ENCODE results near the gene POLR2E. TPM values are rescaled to one million over a fixed set of nuclear protein-coding genes. Genes with fewer than 3 reads are reported as not detected.

POLR2E gene
- polyA plus RNA-seq, 4 donors, result 122 to 189 (median 142) TPM

DNA sequence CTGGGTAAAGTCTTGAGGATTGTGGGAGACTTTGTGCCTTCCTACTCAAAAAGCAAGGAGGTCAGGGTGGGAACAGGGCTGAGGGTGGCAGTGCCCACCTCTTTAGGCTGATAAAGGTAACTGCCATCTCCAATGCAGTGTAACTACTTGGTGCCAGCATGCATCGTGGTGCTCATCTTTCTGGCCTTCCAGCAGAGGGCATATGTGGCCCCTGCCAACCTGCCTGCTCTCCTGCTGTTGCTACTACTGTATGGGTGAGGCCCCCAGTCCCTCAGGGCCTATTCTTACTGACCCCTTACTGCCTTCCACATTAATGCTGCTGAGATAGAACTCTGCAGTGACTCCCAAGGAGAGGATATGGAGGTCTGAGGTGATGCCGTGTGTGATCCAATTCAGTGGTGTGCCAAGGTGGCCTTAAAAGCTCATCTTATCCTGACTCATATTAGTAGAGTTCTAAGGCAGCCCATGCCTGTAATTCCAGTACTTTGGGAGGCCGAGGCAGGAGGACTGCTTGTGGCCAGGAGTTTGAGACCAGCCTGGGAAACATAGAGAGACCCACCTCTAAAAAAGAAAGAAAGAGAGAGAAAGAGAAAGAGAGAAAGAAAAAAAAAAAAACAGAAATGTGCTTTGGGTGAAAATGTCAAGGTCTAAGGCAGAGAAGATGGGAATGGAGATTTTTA, 37.9 kb downstream of the POLR2E start:
- Histone ChIP-seq H3K36me3 (ENCODE audit: control insufficient read depth in 3 of 3, insufficient read depth in 2 of 3, low read depth in 1 of 3, low read length in 3 of 3) (peaks cover 0 to 5% (median 0%) of the 10 kb centered on the region in 3 donors), H3K9me3 (ENCODE audit: control insufficient read depth in 2 of 2, insufficient read depth in 1 of 2, low read depth in 1 of 2, low read length in 1 of 2) (peaks cover 0 to 52% of the 10 kb centered on the region in 2 donors), H3K4me1 (ENCODE audit: control insufficient read depth in 3 of 3, insufficient read depth in 2 of 3, low read depth in 1 of 3, low read length in 2 of 3) (no peaks in the 10 kb centered on the region), H3K27ac (ENCODE audit: low read depth in 1 of 3, low read length in 2 of 3) (no peak overlapping the region), H3K4me3 (ENCODE audit: low read depth in 1 of 3, low read length in 3 of 3) (no peak overlapping the region), H3K27me3 (ENCODE audit: control insufficient read depth in 3 of 3, insufficient read depth in 3 of 3, low read length in 3 of 3) (no peaks in the 10 kb centered on the region)
- FAIRE-seq (no peak), DNase-seq (peak; percentile 61)
- 28 to 45% (median 38%) methylated on average over 3 of the region's 3 CpGs for WGBS, 3 donors

DNA sequence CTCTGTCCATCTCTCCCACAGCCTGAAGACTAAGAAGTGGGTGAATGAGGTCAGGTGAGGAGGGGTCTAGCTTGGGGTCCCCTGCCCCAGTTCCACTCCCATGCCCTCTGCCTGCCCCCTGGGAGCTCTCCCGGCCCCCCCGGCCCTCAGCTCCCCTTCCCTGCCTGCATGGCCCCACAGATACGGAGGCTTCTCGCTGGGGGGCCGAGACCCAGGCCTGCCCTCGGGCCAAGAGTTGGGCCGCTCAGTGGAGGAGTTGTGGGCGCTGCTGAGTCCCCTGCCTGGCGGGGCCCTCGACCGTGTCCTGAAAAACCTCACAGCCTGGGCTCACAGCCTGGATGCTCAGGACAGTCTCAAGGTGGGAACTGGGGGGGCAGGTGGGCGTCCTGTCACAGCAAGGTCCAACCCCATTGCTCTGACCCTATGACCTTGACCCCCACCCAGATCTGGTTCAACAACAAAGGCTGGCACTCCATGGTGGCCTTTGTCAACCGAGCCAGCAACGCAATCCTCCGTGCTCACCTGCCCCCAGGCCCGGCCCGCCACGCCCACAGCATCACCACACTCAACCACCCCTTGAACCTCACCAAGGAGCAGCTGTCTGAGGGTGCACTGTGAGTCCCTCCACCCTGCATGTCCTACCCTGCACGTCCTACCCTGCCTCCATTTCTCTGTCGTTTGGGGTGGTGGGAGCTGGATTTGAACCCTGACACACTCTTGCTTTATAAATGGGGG, 39.1 kb downstream of the POLR2E start:
- 78 to 93% (median 85%) methylated on average over 17 to 20 of the region's 20 CpGs for WGBS, 3 donors

DNA sequence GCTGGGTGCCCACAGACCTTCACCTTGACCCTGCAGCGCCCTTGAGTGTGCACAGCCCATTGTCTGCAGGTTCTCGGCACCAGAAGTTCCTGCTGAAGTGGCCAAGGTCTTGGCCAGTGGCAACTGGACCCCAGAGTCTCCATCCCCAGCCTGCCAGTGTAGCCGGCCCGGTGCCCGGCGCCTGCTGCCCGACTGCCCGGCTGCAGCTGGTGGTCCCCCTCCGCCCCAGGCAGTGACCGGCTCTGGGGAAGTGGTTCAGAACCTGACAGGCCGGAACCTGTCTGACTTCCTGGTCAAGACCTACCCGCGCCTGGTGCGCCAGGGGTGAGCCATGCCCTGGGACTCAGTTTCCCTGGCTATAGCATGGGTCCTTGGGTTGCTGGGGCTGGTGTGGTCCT, 40.1 kb downstream of the POLR2E start:
- FAIRE-seq, result no peak
- no peak for DNase-seq
- Histone ChIP-seq H3K4me3 (ENCODE audit: low read depth in 1 of 3, low read length in 3 of 3) (no peak overlapping the region), H3K36me3 (ENCODE audit: control insufficient read depth in 3 of 3, insufficient read depth in 2 of 3, low read depth in 1 of 3, low read length in 3 of 3) (peaks cover 0 to 5% (median 0%) of the 10 kb centered on the region in 3 donors), H3K27ac (ENCODE audit: low read depth in 1 of 3, low read length in 2 of 3) (no peak overlapping the region), H3K4me1 (ENCODE audit: control insufficient read depth in 3 of 3, insufficient read depth in 2 of 3, low read depth in 1 of 3, low read length in 2 of 3) (no peaks in the 10 kb centered on the region), H3K9me3 (ENCODE audit: control insufficient read depth in 2 of 2, insufficient read depth in 1 of 2, low read depth in 1 of 2, low read length in 1 of 2) (peaks cover 0 to 58% of the 10 kb centered on the region in 2 donors), H3K27me3 (ENCODE audit: control insufficient read depth in 3 of 3, insufficient read depth in 3 of 3, low read length in 3 of 3) (no peaks in the 10 kb centered on the region)
- 87 to 97% (median 90%) methylated on average over 14 of the region's 14 CpGs for WGBS, 3 donors

More for the DNA sequence above, 39.1 kb downstream of the POLR2E start:
- Histone ChIP-seq H3K4me3 (ENCODE audit: low read depth in 1 of 3, low read length in 3 of 3) (no peak overlapping the region), H3K36me3 (ENCODE audit: control insufficient read depth in 3 of 3, insufficient read depth in 2 of 3, low read depth in 1 of 3, low read length in 3 of 3) (peaks cover 0 to 5% (median 0%) of the 10 kb centered on the region in 3 donors), H3K27ac (ENCODE audit: low read depth in 1 of 3, low read length in 2 of 3) (no peak overlapping the region), H3K4me1 (ENCODE audit: control insufficient read depth in 3 of 3, insufficient read depth in 2 of 3, low read depth in 1 of 3, low read length in 2 of 3) (no peaks in the 10 kb centered on the region), H3K27me3 (ENCODE audit: control insufficient read depth in 3 of 3, insufficient read depth in 3 of 3, low read length in 3 of 3) (no peaks in the 10 kb centered on the region), H3K9me3 (ENCODE audit: control insufficient read depth in 2 of 2, insufficient read depth in 1 of 2, low read depth in 1 of 2, low read length in 1 of 2) (peaks cover 0 to 55% of the 10 kb centered on the region in 2 donors)
- no peak for DNase-seq
- no peak for FAIRE-seq

DNA sequence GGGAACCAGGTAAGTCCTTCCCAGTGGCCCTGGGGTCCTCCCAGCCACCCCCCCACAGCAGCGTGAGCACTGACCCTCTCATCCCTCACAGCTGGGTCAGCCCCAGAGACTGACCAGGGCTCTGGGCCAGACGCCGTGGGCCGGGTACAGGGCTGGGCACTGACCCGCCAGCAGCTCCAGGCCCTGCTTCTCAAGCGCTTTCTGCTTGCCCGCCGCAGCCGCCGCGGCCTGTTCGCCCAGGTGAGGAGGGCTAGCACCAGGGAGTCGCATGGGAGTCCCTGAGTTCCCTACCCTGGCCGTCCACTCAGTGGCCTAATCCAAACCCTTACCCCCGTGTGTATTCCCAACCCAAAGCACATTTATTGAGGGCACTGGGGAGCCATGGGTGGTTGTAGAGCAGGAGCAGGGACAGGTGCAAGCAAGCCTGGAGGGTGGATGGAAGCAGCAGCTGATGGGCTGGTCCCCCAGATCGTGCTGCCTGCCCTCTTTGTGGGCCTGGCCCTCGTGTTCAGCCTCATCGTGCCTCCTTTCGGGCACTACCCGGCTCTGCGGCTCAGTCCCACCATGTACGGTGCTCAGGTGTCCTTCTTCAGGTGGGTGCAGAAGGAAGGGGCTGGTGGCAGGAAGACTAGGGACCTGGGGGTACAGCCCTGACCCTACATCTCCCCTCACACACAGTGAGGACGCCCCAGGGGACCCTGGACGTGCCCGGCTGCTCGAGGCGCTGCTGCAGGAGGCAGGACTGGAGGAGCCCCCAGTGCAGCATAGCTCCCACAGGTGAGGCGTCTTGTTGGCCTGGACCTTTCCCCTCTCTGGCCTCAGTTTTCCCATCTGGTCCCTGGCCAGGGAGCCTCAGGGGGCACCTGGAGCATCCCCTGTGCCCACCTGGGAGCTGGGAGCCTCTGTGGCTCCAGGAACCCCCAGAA, 40.8 kb downstream of the POLR2E start:
- H3K9me3 ChIP-seq (ENCODE audit: control insufficient read depth in 2 of 2, insufficient read depth in 1 of 2, low read depth in 1 of 2, low read length in 1 of 2), result peaks cover 0 to 52% of the 10 kb centered on the region in 2 donors
- no peaks in the 10 kb centered on the region for H3K27me3 ChIP-seq (ENCODE audit: control insufficient read depth in 3 of 3, insufficient read depth in 3 of 3, low read length in 3 of 3)
- WGBS, 3 donors, result 84 to 91% (median 85%) methylated on average over 23 to 28 of the region's 28 CpGs
- H3K36me3 ChIP-seq (ENCODE audit: control insufficient read depth in 3 of 3, insufficient read depth in 2 of 3, low read depth in 1 of 3, low read length in 3 of 3), result peaks cover 0 to 5% (median 0%) of the 10 kb centered on the region in 3 donors
- no peak overlapping the region for H3K4me3 ChIP-seq (ENCODE audit: low read depth in 1 of 3, low read length in 3 of 3)
- no peak overlapping the region for H3K27ac ChIP-seq (ENCODE audit: low read depth in 1 of 3, low read length in 2 of 3)
- no peak for FAIRE-seq
- H3K4me1 ChIP-seq (ENCODE audit: control insufficient read depth in 3 of 3, insufficient read depth in 2 of 3, low read depth in 1 of 3, low read length in 2 of 3), result no peaks in the 10 kb centered on the region
- DNase-seq, result no peak

- FAIRE-seq, result no peak
- peaks cover 0 to 46% of the 10 kb centered on the region in 2 donors for H3K9me3 ChIP-seq (ENCODE audit: control insufficient read depth in 2 of 2, insufficient read depth in 1 of 2, low read depth in 1 of 2, low read length in 1 of 2)
- 51 to 84% (median 73%) methylated on average over 29 to 31 of the region's 31 CpGs for WGBS, 3 donors
These were observed 41.7 kb downstream of the POLR2E start for GRCh38 chr19:1053176-1054101.

GRCh38 chr19:1052349-1052975, 42.7 kb downstream of the POLR2E start:
- WGBS, 3 donors, result 45 to 73% (median 66%) methylated on average over 2 to 4 of the region's 5 CpGs
- peaks cover 0 to 5% (median 0%) of the 10 kb centered on the region in 3 donors for H3K36me3 ChIP-seq (ENCODE audit: control insufficient read depth in 3 of 3, insufficient read depth in 2 of 3, low read depth in 1 of 3, low read length in 3 of 3)
- H3K4me3 ChIP-seq (ENCODE audit: low read depth in 1 of 3, low read length in 3 of 3), result no peak overlapping the region
- DNase-seq, result no peak
- no peak for FAIRE-seq
- no peaks in the 10 kb centered on the region for H3K4me1 ChIP-seq (ENCODE audit: control insufficient read depth in 3 of 3, insufficient read depth in 2 of 3, low read depth in 1 of 3, low read length in 2 of 3)
- H3K9me3 ChIP-seq (ENCODE audit: control insufficient read depth in 2 of 2, insufficient read depth in 1 of 2, low read depth in 1 of 2, low read length in 1 of 2), result peaks cover 0 to 36% of the 10 kb centered on the region in 2 donors
- no peak overlapping the region for H3K27ac ChIP-seq (ENCODE audit: low read depth in 1 of 3, low read length in 2 of 3)
- no peaks in the 10 kb centered on the region for H3K27me3 ChIP-seq (ENCODE audit: control insufficient read depth in 3 of 3, insufficient read depth in 3 of 3, low read length in 3 of 3)

More at GRCh38 chr19:1053176-1054101, 41.7 kb downstream of the POLR2E start:
- H3K4me1 ChIP-seq (ENCODE audit: control insufficient read depth in 3 of 3, insufficient read depth in 2 of 3, low read depth in 1 of 3, low read length in 2 of 3), result no peaks in the 10 kb centered on the region
- no peak for DNase-seq
- peak overlapping the region in 1 of 3 donors; percentile 4 for H3K27ac ChIP-seq (ENCODE audit: low read depth in 1 of 3, low read length in 2 of 3)
- H3K4me3 ChIP-seq (ENCODE audit: low read depth in 1 of 3, low read length in 3 of 3), result no peak overlapping the region
- peaks cover 0 to 5% (median 0%) of the 10 kb centered on the region in 3 donors for H3K36me3 ChIP-seq (ENCODE audit: control insufficient read depth in 3 of 3, insufficient read depth in 2 of 3, low read depth in 1 of 3, low read length in 3 of 3)
- no peaks in the 10 kb centered on the region for H3K27me3 ChIP-seq (ENCODE audit: control insufficient read depth in 3 of 3, insufficient read depth in 3 of 3, low read length in 3 of 3)

- Histone ChIP-seq H3K9me3 (ENCODE audit: control insufficient read depth in 2 of 2, insufficient read depth in 1 of 2, low read depth in 1 of 2, low read length in 1 of 2) (peaks cover 0 to 29% of the 10 kb centered on the region in 2 donors), H3K36me3 (ENCODE audit: control insufficient read depth in 3 of 3, insufficient read depth in 2 of 3, low read depth in 1 of 3, low read length in 3 of 3) (peaks cover 0 to 5% (median 0%) of the 10 kb centered on the region in 3 donors), H3K27ac (ENCODE audit: low read depth in 1 of 3, low read length in 2 of 3) (no peak overlapping the region), H3K4me1 (ENCODE audit: control insufficient read depth in 3 of 3, insufficient read depth in 2 of 3, low read depth in 1 of 3, low read length in 2 of 3) (no peaks in the 10 kb centered on the region), H3K27me3 (ENCODE audit: control insufficient read depth in 3 of 3, insufficient read depth in 3 of 3, low read length in 3 of 3) (no peaks in the 10 kb centered on the region), H3K4me3 (ENCODE audit: low read depth in 1 of 3, low read length in 3 of 3) (no peak overlapping the region)
- DNase-seq (no peak), FAIRE-seq (no peak)
- 78 to 89% (median 82%) methylated on average over 16 to 17 of the region's 17 CpGs for WGBS, 3 donors
These were observed 43.4 kb downstream of the POLR2E start for GRCh38 chr19:1051791-1052190.

Measured in small intestine (tissue), 7 donors.